K562 (cell line): ENCODE data around the gene CFAP126. TPM values are rescaled to one million over a fixed set of nuclear protein-coding genes. Genes with fewer than 3 reads are reported as not detected.

Source experiments
- HMG20B ChIP-seq: fragments of 250-450 bp; sonication (Bioruptor Pico); IDR thresholded peaks from 2 replicates; pipeline ENCODE4 v1.5.0; 2021; ENCODE audit warnings: mild to moderate bottlenecking
- RAD21 ChIP-seq, 2 experiments: fragments of 250-450 bp in 1 of 2; fragments of 450-650 bp in 1 of 2; sonication (Bioruptor Pico) in 1 of 2; formaldehyde crosslinking in 1 of 2; IDR thresholded peaks in 1 of 2; conservative IDR thresholded peaks in 1 of 2; 2 replicates each; pipeline versions ENCODE4 v1.4.0 to v1.8.0; 2020 to 2022; ENCODE audit warnings: mild to moderate bottlenecking in 2 of 2, moderate library complexity in 1 of 2
- polyA plus RNA-seq, 8 experiments: library from polyadenylated mRNA; depleted of rRNA in 4 of 8; stranded (reverse) in 5 of 8; unstranded in 3 of 8; fragments of >200 nt; fragmentation: Nextera tagmentation in 2 of 8; fragmentation: Illumina TruSeq in 1 of 8; extraction: Ambion mirVana in 2 of 8; extraction: Trizol in 1 of 8; gene quantifications; 2 replicates each; pipeline versions ENCODE4 v1.2.1 to v1.2.3, GENCODE V29; 2011 to 2014; ENCODE audit warnings: inconsistent platforms in 1 of 8, missing spikeins in 1 of 8
- total RNA-seq, 7 experiments: library from RNA; depleted of rRNA in 6 of 7; stranded (reverse); fragments of >200 nt in 6 of 7; fragmentation: Illumina TruSeq in 2 of 7; extraction: Trizol in 2 of 7; gene quantifications; 2 replicates each; pipeline versions ENCODE4 v1.2.1 to v1.2.3, GENCODE V29; 2011 to 2021; ENCODE audit warnings: low replicate concordance in 1 of 7
- TF ChIP-seq, protein P1 (sequence below), 3 experiments: IDR thresholded peaks in 2 of 3; conservative IDR thresholded peaks in 1 of 3; 2 replicates each; pipeline ENCODE4 v1.5.1; 2011 to 2012; ENCODE audit warnings: low read length in 3 of 3, mild to moderate bottlenecking in 3 of 3, control low read depth in 2 of 3, improper control_type of control experiment in 1 of 3, inconsistent platforms in 1 of 3, low read depth in 1 of 3, mixed read lengths in 1 of 3, moderate library complexity in 1 of 3; ENCODE audit not compliant: insufficient read depth in 2 of 3
- TF ChIP-seq, protein P2 (sequence below), 2 experiments: fragments of 450-650 bp; formaldehyde crosslinking in 1 of 2; IDR thresholded peaks; 2 replicates each; pipeline versions ENCODE4 v1.4.0 to v1.6.1; 2014 to 2020; ENCODE audit warnings: mild to moderate bottlenecking in 2 of 2, borderline replicate concordance in 1 of 2, low read depth in 1 of 2

CFAP126 gene
- total and polyA plus RNA-seq, 9 of the 15 experiments (the other 6 are each of a cell fraction or from before 2014, with no cell fraction given) = not detected

DNA sequence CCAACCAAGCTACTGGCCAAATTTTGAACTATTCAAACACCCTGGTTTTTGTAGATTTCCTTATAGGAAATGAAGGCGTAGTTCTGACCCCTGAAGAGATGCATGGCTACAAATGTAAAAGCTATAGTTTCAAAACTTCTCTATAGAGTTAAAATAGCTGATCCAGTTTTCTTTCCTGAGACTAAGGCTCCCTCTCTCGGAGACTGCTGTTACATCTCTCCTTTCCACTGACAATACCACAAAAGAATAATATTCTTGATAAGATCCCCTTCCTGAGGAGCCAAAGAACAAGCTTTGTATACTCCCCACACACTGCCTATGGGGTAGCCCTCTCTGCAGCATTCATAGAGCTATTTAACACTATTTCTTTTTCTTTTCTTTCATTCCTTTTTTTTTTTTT lies 6.7 kb upstream of the CFAP126 start (continued):
- TF ChIP-seq RAD21 (CRISPR knock-in tag; conservative IDR thresholded peaks at IDR 0.05 in 1 of 2, IDR thresholded peaks at IDR 0.05 in 1 of 2) (peak; percentile 67 to 80), HMG20B (CRISPR knock-in tag) (no peak)
- TF ChIP-seq, protein P1, sequence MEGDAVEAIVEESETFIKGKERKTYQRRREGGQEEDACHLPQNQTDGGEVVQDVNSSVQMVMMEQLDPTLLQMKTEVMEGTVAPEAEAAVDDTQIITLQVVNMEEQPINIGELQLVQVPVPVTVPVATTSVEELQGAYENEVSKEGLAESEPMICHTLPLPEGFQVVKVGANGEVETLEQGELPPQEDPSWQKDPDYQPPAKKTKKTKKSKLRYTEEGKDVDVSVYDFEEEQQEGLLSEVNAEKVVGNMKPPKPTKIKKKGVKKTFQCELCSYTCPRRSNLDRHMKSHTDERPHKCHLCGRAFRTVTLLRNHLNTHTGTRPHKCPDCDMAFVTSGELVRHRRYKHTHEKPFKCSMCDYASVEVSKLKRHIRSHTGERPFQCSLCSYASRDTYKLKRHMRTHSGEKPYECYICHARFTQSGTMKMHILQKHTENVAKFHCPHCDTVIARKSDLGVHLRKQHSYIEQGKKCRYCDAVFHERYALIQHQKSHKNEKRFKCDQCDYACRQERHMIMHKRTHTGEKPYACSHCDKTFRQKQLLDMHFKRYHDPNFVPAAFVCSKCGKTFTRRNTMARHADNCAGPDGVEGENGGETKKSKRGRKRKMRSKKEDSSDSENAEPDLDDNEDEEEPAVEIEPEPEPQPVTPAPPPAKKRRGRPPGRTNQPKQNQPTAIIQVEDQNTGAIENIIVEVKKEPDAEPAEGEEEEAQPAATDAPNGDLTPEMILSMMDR (IDR thresholded peaks at IDR 0.05 in 2 of 3, conservative IDR thresholded peaks at IDR 0.05 in 1 of 3; ENCODE audit: insufficient read depth in 2 of 3, low read depth in 1 of 3, low read length in 3 of 3) = peak; percentile 47 to 84 (median 52); a peak in 5 of 6 replicates
- TF ChIP-seq, protein P2, sequence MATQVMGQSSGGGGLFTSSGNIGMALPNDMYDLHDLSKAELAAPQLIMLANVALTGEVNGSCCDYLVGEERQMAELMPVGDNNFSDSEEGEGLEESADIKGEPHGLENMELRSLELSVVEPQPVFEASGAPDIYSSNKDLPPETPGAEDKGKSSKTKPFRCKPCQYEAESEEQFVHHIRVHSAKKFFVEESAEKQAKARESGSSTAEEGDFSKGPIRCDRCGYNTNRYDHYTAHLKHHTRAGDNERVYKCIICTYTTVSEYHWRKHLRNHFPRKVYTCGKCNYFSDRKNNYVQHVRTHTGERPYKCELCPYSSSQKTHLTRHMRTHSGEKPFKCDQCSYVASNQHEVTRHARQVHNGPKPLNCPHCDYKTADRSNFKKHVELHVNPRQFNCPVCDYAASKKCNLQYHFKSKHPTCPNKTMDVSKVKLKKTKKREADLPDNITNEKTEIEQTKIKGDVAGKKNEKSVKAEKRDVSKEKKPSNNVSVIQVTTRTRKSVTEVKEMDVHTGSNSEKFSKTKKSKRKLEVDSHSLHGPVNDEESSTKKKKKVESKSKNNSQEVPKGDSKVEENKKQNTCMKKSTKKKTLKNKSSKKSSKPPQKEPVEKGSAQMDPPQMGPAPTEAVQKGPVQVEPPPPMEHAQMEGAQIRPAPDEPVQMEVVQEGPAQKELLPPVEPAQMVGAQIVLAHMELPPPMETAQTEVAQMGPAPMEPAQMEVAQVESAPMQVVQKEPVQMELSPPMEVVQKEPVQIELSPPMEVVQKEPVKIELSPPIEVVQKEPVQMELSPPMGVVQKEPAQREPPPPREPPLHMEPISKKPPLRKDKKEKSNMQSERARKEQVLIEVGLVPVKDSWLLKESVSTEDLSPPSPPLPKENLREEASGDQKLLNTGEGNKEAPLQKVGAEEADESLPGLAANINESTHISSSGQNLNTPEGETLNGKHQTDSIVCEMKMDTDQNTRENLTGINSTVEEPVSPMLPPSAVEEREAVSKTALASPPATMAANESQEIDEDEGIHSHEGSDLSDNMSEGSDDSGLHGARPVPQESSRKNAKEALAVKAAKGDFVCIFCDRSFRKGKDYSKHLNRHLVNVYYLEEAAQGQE (IDR thresholded peaks at IDR 0.05; ENCODE audit: borderline replicate concordance) = peak; percentile 57; the same call in 1 of the 2 replicates
- TF ChIP-seq, protein P2 (CRISPR knock-in tag; IDR thresholded peaks at IDR 0.05; ENCODE audit: low read depth) = no peak
- TF ChIP-seq, all 486 proteins: peak for 6
